Measurements from ENCODE around the gene FAM161B.
"Not testable (repeated sequence)": the region's sequence is repeated elsewhere in the genome, so short reads cannot be mapped to it uniquely, and the experiment has no call there.

The FAM161B gene

DNA sequence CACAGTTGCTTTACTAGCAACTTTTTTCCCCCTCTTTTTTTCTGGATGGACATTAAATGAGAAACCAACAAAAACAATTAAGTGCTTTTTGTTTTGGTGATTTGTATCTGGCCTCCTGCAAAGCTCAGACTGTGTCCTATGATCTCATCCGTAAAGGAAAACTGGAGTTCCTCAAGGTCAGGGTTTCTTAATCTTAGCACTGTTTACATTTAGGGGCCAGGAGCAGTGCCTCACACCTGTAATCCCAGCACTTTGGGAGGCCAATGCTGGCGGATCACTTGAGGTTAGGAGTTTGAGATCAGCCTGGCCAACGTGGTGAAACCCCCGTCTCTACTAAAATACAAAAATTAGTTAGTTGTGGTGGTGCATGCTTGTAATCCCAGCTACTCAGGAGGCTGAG lies 41.2 kb upstream of the FAM161B start:
- FAIRE-seq (no peak), DNase-seq (ENCODE audit: insufficient read length, low spot score) (no peak)
- TF ChIP-seq, protein P1, sequence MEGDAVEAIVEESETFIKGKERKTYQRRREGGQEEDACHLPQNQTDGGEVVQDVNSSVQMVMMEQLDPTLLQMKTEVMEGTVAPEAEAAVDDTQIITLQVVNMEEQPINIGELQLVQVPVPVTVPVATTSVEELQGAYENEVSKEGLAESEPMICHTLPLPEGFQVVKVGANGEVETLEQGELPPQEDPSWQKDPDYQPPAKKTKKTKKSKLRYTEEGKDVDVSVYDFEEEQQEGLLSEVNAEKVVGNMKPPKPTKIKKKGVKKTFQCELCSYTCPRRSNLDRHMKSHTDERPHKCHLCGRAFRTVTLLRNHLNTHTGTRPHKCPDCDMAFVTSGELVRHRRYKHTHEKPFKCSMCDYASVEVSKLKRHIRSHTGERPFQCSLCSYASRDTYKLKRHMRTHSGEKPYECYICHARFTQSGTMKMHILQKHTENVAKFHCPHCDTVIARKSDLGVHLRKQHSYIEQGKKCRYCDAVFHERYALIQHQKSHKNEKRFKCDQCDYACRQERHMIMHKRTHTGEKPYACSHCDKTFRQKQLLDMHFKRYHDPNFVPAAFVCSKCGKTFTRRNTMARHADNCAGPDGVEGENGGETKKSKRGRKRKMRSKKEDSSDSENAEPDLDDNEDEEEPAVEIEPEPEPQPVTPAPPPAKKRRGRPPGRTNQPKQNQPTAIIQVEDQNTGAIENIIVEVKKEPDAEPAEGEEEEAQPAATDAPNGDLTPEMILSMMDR (IDR thresholded peaks at IDR 0.05; ENCODE audit: insufficient read depth, missing control alignments): no peak

DNA sequence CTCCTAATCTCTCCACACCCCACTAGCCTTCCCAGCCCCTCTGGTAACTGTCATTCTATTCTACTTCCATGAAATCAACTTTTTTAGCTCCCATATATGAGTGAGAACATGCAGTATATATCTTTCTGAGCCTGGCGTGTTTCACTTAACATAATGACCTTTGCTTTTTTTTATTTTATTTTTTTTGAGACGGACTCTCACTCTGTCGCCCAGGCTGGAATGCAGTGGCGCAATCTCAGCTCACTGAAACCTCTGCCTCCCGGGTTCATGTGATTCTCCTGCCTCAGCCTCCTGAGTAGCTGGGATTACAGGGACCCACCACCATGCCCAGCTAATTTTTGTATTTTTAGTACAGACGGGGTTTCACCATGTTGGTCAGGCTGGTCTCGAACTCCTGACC lies 38.8 kb upstream of the FAM161B start:
- not testable (repeated sequence) for DNase-seq (ENCODE audit: insufficient read length, low spot score); FAIRE-seq

DNA sequence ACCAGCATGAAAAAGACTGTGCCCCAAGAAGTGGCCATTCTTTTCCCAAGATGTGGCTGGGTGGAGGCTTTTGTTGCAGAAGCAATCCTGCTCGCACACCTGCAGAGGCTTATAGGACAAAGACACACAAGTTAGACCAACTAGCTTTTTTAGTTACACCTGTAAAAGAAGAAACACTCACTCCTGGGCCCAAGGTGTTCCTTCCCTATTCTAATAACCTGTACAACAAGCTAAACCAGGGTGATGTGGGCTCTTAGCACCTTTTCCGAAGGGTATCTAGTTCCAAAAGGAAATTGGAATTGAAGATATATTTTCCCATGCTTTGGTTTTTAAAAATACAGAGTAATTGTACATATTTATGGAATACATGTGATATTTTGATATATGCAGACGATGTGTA lies 38.2 kb upstream of the FAM161B start:
- TF ChIP-seq, protein P1 (IDR thresholded peaks at IDR 0.05; ENCODE audit: insufficient read depth, missing control alignments): no peak
- FAIRE-seq (no peak), DNase-seq (ENCODE audit: insufficient read length, low spot score) (no peak)

DNA sequence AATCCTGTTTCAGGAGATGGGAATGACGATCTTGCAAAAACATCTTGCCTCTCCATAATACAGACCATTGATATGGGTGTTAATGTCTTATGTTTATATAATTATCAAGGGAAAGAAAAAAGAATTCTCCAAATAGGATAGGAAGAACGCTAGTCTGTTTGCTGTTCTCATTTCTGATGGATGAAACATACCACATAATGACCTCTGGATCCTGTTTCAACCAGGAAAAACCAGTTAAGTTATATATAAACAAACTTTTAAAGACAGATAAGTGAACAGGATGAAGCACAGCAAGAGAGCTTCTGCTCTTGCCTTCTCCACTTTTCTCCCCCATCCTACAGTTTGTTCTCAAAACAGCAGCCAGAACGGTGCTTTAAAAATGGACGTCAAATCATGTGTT lies 28.0 kb upstream of the FAM161B start:
- no peak for FAIRE-seq
- DNase-seq (ENCODE audit: insufficient read length, low spot score): no peak
- TF ChIP-seq, protein P1 (IDR thresholded peaks at IDR 0.05; ENCODE audit: insufficient read depth, missing control alignments): no peak

DNA sequence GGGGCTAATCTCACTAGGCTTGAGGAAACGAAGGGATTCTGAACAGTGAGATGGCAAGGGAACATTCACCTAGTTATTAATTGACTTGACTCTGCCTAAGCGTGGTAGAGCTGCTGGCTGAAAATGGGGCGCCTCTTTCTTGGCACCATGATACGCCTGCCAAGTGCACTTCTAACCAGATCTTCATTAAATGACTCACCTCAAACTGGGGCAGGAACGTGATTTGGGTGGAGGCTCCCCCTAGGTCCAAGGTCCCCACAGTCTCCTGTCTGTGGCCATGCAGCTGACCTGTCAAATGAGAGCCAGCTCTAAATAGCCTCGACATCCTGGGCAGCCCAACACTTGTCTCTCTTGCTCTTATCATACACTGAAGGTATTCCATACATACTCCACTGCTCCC lies 26.2 kb upstream of the FAM161B start:
- FAIRE-seq: no peak
- TF ChIP-seq, protein P1 (IDR thresholded peaks at IDR 0.05; ENCODE audit: insufficient read depth, missing control alignments): no peak

DNA sequence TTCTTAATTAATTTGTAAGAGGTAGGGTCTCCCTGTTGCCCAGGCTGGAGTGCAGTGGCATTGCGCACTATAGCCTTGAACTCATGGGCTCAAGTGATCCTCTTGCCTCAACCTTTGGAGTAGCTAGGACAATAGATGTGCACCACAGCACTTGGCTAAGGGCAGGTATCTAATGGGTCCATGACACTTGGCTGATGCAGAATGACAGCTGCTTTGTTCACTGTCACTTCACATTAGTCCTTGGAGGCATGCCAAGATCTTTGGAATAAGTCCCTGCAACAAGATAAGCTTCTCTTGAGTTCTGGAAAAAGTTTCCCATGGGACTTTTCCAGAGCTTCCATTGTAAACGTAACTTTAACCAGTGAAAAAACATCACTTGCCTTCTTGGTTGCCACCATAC lies 23.6 kb upstream of the FAM161B start:
- TF ChIP-seq, protein P1 (IDR thresholded peaks at IDR 0.05; ENCODE audit: insufficient read depth, missing control alignments): no peak
- DNase-seq (ENCODE audit: insufficient read length, low spot score) (no peak), FAIRE-seq (no peak)

More for the DNA sequence above, 26.2 kb upstream of the FAM161B start:
- DNase-seq (ENCODE audit: insufficient read length, low spot score): no peak

DNA sequence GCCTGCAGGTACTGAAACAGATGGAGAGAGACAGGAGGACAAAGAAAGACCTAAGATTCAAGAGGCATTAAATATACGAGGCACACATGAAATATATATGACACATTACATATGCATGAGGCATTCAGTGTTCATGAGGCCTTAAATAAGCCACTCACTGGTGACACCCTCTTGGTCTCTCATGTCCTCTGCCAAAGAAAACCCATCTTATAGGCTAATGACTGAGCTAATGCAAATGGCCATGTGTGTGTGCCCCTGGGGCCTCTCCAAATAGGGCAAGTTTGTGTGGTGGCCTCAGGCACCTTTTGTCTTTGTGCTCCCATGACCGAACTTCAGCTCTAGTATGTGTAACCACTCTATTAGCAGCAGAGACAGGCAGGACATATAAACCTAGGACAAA lies 19.0 kb upstream of the FAM161B start:
- TF ChIP-seq, protein P1 (IDR thresholded peaks at IDR 0.05; ENCODE audit: insufficient read depth, missing control alignments): no peak
- FAIRE-seq (no peak), DNase-seq (ENCODE audit: insufficient read length, low spot score) (no peak)

DNA sequence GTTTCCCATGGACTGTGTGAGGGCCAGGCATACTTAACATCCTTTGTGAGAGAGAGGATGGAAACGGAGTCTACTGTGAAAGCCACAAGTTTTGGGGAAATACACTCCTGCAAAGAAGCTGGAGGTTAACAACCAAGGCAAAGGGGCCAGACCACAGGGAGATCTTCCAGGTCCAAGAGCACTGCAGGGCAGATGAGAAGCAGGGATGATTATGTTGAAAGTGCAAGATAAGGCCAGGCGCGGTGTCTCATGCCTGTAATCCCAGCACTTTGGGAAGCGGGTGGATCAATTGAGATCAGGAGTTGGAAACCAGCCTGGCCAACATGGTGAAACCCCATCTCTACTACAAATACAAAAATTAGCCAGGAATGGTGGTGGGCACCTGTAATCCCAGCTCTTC lies 15.3 kb upstream of the FAM161B start:
- TF ChIP-seq, protein P1 (IDR thresholded peaks at IDR 0.05; ENCODE audit: insufficient read depth, missing control alignments): no peak
- DNase-seq (ENCODE audit: insufficient read length, low spot score): no peak
- no peak for FAIRE-seq

All from D721Med (cell line).